Neural crest cell (in vitro differentiated cells): Measurements from ENCODE around the gene NDUFS2. TPM values are rescaled to one million over a fixed set of nuclear protein-coding genes. Genes with fewer than 3 reads are reported as not detected.

Source experiments
- DNase-seq: peaks from one replicate; pipeline ENCODE4 v3.0.0; 2021; ENCODE audit warnings: low read depth, mixed read lengths, low spot score
- H3K27ac Mint-ChIP-seq: one replicate; pipeline ENCODE4 v1.8.0; 2021; ENCODE audit warnings: mild to moderate bottlenecking, mixed read lengths; ENCODE audit not compliant: unreplicated experiment
- H3K27me3 Mint-ChIP-seq: 2 replicates; pipeline ENCODE4 v1.8.0; 2021; ENCODE audit warnings: low read depth, mild to moderate bottlenecking, mixed read lengths
- H3K36me3 Mint-ChIP-seq: 2 replicates; pipeline ENCODE4 v1.8.0; 2021; ENCODE audit warnings: low read depth, mild to moderate bottlenecking, mixed read lengths
- H3K4me1 Mint-ChIP-seq: 2 replicates; pipeline ENCODE4 v1.8.0; 2021; ENCODE audit warnings: mixed read lengths
- H3K4me3 Mint-ChIP-seq: one replicate; pipeline ENCODE4 v1.8.0; 2021; ENCODE audit warnings: mild to moderate bottlenecking, mixed read lengths
- H3K9me3 Mint-ChIP-seq: 2 replicates; pipeline ENCODE4 v1.8.0; 2021; ENCODE audit warnings: mixed read lengths
- CTCF ChIP-seq: fragments of 200-600 bp; sonication (generic); conservative IDR thresholded peaks from 2 replicates; pipeline ENCODE4 v1.5.0; 2021; ENCODE audit warnings: antibody characterized with exemption, mild to moderate bottlenecking
- total RNA-seq: library from RNA; stranded (reverse); gene quantifications from 2 replicates; pipeline ENCODE4 v1.2.1, GENCODE V29; 2021

The NDUFS2 gene
- total RNA-seq, 1 donor from 2014 or later: 106 TPM

- H3K4me3 Mint-ChIP-seq: no peak overlapping the region
- H3K4me1 Mint-ChIP-seq: peaks cover 21% of the 10 kb centered on the region
- H3K36me3 Mint-ChIP-seq: peaks cover 29% of the 10 kb centered on the region
- H3K9me3 Mint-ChIP-seq: no peaks in the 10 kb centered on the region
- DNase-seq: no peak
- TF ChIP-seq CTCF: no peak
- H3K27ac Mint-ChIP-seq: no peak overlapping the region
- no peaks in the 10 kb centered on the region for H3K27me3 Mint-ChIP-seq
Measured at GRCh38 chr1:161214369-161214768, 12.2 kb downstream of the NDUFS2 start.

- no peak within 1 kb of the TSS for H3K4me3 Mint-ChIP-seq
- no peaks in the 10 kb centered on the region for H3K9me3 Mint-ChIP-seq
- TF ChIP-seq CTCF: no peak
- H3K4me1 Mint-ChIP-seq: peaks cover 15% of the 10 kb centered on the region
- peaks cover 26% of the 10 kb centered on the region for H3K36me3 Mint-ChIP-seq
- no peaks in the 10 kb centered on the region for H3K27me3 Mint-ChIP-seq
- no peak for DNase-seq
- H3K27ac Mint-ChIP-seq: no peak within 1 kb of the TSS
Measured at GRCh38 chr1:161215076-161215475, 12.9 kb downstream of the NDUFS2 start, which contains the start of gene FCER1G. TSS of gene FCER1G (plus strand) at chr1:161215295. CDS start at chr1:161215322, 27 bp downstream.

GRCh38 chr1:161216945-161217712 lies 15.0 kb downstream of the NDUFS2 start:
- H3K27ac Mint-ChIP-seq: no peak overlapping the region
- H3K9me3 Mint-ChIP-seq: no peaks in the 10 kb centered on the region
- no peak for DNase-seq
- H3K4me3 Mint-ChIP-seq: no peak overlapping the region
- H3K36me3 Mint-ChIP-seq: peaks cover 22% of the 10 kb centered on the region
- peaks cover 14% of the 10 kb centered on the region for H3K4me1 Mint-ChIP-seq
- TF ChIP-seq CTCF: no peak
- H3K27me3 Mint-ChIP-seq: no peaks in the 10 kb centered on the region

- H3K4me1 Mint-ChIP-seq: peaks cover 14% of the 10 kb centered on the region
- no peak for TF ChIP-seq CTCF
- no peak for DNase-seq
- H3K36me3 Mint-ChIP-seq: peaks cover 19% of the 10 kb centered on the region
- H3K27ac Mint-ChIP-seq: no peak overlapping the region
- no peak overlapping the region for H3K4me3 Mint-ChIP-seq
- no peaks in the 10 kb centered on the region for H3K27me3 Mint-ChIP-seq
- no peaks in the 10 kb centered on the region for H3K9me3 Mint-ChIP-seq
Measured at GRCh38 chr1:161217831-161218230, 15.7 kb downstream of the NDUFS2 start.

- Mint-ChIP-seq H3K27me3 (no peaks in the 10 kb centered on the region), H3K27ac (no peak overlapping the region), H3K36me3 (peaks cover 13% of the 10 kb centered on the region), H3K9me3 (no peaks in the 10 kb centered on the region), H3K4me1 (peaks cover 9% of the 10 kb centered on the region), H3K4me3 (no peak overlapping the region)
- no peak for DNase-seq
- TF ChIP-seq CTCF: no peak
Measured at GRCh38 chr1:161218301-161219077, 16.3 kb downstream of the NDUFS2 start.
